ENCODE data around the gene DLEC1. TPM values are rescaled to one million over a fixed set of nuclear protein-coding genes. Genes with fewer than 3 reads are reported as not detected.
A peak's percentile ranks its signal among the peaks of the same experiment; 100 is the strongest.
"Not testable (repeated sequence)": the region's sequence is repeated elsewhere in the genome, so short reads cannot be mapped to it uniquely, and the experiment has no call there.

The DLEC1 gene
- polyA plus RNA-seq, 5 donors = 2.3 to 10.4 (median 7.8) TPM

DNA sequence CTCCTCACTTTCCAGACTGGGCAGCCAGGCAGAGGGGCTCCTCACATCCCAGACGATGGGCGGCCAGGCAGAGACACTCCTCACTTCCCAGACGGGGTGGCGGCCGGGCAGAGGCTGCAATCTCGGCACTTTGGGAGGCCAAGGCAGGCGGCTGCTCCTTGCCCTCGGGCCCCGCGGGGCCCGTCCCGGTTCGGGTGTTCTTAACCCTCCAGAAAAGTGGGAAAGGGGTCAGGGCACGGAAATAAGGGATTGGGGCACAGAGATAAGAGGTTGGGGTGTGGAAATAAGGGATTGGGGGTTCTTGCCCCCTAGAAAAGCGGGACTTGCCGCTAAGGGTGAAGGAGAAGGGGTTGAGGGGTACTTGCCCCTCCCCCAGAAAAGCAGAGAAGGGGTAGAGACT lies 43.3 kb downstream of the DLEC1 start:
- not testable (repeated sequence) for DNase-seq

DNA sequence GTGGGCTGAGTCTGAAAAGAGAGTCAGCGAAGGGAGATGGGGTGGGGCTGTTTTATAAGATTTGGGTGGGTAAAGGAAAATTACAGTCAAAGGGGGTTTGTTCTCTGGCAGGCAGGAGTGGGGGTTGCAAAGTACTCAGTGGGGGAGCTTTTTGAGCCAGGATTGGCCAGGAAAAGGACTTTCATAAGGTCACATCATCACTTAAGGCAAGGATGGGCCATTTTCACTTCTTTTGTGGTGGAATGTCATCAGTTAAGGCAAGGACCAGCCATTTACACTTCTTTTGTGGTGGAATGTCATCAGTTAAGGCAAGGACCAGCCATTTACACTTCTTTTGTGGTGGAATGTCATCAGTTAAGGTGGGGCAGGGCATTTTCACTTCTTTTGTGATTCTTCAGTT lies 44.2 kb downstream of the DLEC1 start:
- not testable (repeated sequence) for DNase-seq

DNA sequence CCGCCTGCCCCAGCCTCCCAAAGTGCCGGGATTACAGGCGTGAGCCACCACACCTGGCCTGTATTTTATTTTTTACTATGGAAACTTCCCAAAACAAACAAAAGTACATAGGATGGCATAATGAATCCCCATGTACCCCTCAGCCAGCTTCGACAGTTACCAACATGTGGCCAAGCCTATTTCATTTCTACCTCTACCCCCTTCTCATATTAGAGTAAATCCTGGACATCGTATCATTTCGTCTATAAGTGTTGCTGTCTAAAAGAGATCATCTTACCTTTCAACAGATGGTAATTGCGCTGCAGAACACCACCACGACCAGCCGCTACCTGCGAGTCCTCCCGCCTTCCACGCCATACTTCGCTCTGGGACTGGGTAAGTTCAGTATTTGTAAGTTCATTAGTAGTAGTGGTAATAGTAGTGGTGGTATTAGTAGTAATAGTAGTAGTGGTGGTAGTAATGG lies 44.9 kb downstream of the DLEC1 start:
- no peak for DNase-seq

DNA sequence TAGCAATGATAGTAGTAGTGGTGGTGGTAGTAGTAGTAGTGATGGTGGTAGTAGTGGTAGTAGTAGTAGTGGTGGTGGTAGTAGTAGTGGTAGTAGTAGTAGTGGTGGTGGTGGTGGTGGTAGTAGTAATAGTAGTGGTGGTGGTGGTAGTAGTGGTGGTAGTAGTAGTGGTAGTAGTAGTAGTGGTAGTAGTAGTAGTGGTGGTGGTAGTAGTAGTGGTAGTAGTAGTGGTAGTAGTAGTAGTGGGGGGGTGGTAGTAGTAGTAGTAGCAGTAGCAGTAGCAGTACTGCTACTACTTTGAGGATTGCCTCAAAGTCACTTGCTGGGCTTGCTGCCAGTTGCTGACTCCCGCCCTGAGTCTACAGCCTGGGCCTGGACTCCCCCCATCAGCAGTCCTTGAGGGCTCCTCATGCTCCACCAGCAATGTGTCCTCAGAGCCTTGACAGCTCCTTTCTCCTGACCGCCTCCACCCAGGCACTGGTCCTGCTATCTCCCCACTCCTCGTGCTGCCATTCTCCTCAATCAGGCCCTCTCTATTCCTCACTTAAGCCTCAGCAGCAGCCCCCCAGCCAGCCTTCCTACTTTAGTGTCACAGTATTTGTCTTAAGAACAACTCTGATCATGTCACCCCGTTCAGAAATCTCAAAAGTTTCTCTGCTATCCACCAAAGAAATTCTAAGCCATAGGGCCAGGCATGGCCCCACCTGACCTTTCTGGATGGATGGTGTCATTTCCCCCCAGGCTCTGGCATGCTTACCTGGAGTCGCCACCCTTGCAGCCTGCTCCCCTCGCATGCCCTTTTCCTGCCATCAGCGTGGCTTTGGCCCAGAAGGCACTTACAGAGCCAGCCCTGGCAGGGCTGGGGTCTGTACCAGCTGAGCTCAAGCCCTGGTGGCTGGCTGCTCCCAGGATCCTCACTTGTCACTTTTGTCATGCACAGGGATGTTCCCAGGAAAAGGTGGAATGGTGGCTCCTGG lies 45.6 kb downstream of the DLEC1 start:
- peak; percentile 23 for DNase-seq

DNA sequence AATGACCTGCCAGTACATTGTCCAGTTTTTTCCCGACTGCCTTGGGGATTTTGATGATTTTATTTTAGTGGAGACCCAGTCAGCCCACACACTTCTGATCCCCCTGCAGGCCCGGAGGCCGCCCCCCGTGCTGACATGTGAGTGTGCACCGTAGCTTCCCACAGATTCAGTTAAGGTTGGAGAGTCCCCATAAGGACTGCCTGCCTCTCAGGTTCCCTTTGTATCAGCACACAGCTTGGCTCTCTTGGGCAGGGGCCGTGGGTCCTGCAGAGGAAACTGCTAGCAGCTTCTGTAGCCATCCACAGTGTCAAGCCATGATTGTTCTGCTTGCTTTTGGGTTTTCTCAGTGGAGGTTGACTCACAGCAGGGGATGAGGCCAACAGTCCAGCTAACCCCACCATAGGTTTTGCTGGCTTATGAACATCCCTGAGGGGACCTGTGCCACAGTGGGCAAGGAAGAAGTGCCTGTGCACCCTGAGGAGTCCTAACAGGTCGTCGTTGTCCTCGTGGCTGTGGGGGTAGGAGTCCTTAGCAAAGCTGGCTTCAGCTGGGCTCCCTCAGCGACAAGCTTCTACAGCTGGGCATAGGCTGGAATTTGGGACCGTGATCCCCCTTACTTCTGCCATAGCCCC lies 46.4 kb downstream of the DLEC1 start:
- DNase-seq = no peak

DNA sequence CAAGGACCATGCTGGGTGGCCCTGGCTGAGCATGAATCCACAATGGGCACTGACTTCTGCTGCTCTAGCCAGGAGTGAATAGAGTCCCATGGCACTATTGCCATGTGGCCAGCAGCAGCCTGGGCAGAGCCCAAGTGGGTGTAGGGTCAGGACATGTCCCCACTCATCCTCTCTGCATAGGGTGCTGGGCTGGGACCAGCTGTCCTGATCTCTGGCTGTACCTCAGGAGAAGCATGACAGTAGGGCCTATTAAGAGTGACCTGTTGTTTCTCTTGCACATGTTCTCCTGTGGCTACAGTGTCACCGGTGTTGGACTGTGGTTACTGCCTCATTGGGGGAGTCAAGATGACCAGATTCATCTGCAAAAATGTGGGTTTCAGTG lies 46.9 kb downstream of the DLEC1 start:
- no peak for DNase-seq

DNA sequence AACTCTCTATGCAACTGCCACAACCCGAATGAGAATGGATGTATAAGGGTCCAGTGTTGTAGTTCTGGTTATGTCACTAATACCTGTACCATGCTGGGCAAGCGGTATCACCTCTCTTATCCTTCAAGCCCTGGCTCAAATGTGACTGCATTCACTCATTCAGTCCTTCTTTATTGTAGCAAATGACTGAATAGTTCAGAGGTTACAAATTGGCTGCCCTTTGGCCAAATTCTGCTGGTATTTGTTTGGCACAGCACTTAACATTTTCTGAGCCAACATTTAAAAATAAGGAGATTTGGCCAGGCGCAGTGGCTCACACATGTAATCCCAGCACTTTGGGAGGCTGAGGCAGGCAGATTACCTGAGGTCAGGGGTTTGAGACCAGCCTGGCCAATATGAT lies 47.5 kb downstream of the DLEC1 start:
- DNase-seq = no peak

DNA sequence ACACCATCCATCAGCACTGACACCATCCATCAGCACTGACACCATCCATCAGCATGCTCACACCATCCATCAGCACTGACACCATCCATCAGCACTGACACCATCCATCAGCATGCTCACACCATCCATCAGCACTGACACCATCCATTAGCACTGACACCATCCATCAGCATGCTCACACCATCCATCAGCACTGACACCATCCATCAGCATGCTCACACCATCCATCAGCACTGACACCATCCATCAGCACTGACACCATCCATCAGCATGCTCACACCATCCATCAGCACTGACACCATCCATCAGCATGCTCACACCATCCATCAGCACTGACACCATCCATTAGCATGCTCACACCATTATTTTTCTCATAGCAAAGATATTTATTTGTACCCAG lies 48.3 kb downstream of the DLEC1 start:
- not testable (repeated sequence) for DNase-seq

DNA sequence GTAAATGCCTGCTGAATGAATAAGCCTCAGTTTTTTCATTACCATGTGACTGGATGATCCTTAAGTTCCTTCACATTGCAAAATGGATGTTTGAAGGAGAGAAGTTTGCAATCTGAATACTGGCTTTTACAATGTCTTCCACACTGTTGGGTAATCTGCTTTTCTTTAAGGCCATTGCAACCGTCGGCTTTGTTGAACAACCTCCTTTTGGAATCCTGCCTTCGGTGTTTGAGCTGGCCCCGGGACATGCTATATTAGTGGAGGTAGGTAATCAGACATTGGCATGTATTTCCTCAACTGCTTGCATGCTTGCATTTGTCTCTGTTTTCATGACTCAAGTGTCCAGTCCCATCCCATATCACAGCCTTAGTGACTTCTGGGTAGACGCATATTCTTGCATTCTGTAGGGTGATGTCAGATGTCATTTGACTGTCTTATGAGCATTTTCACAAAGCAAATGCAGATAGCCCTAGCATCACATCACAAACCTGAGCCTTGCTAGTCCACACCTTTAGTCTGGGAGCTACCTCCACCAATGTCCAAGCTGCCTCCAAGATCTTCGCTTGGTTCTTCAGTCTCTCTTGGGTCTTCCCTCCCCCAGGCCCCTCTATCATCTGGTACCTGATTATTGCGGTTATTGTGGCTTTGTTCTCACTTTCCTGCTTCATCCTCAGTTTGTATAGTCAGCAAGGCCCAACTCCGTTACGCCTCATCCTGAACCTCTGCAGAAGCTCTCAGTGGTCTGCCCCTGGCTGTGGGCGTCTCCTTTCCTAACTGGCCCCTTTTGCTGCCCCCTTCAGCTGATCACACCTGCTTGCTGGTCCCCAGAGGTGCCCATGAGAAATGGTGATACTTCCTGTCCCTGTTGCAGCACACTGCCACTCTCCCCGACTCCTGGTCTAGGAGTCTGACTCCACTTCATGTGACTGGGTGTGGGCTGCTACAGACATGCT lies 49.4 kb downstream of the DLEC1 start:
- DNase-seq = no peak

DNA sequence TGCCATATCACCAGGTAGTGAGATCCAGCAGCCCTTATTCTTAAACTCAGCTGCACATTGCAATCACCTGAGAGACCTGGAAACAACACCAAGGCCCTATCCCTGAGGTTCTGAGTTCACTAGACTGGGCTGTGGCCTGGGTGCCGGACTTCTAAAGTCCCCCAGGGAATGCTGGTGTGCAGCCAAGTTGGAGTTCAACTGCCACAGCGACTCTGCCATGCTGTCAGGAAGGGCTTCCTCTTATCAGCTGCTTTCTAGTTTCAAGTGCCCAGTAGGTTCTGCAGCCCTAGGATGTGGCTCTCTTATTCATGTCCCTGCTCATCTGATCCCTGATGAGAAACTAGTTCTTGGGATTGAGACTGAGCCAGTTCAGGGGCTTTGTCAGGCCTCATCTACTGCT lies 50.2 kb downstream of the DLEC1 start:
- DNase-seq = no peak

DNA sequence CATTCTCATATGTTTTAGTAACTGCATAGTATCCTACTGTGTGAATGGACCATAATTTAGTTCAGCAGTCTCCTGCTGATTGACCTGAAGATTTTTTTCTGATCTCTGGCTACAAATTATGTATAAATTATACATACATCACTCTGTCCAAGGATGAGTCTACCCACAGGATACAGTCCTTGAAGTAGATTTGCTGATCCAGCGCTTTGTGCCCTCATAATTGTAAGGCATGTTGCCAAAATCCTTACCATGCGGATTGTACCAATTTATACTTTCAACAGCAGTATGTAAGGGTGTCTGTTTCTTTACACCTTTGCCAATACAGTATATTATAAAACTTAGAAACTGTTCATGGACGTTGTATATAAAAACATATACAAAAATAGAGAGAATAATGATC lies 51.4 kb downstream of the DLEC1 start:
- DNase-seq = no peak

DNA sequence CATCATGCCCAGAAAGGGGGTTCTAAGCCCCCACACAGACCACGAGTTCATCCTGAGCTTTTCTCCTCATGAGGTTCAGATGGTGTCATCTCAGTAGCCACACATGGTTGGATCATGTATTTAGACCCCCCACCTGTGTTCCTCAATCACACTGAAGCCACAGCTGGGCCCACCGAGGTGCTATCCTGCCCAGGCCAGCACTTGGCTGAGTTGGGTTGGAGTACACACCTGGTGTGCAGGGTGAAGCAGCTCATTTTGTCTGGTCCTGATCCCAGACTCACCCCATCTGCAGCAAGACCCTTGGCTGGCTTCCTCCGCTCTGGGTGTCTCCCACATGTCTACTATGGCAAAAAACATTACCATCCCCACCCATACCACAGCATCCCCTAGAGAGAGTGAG lies 56.0 kb downstream of the DLEC1 start:
- DNase-seq = no peak

DNA sequence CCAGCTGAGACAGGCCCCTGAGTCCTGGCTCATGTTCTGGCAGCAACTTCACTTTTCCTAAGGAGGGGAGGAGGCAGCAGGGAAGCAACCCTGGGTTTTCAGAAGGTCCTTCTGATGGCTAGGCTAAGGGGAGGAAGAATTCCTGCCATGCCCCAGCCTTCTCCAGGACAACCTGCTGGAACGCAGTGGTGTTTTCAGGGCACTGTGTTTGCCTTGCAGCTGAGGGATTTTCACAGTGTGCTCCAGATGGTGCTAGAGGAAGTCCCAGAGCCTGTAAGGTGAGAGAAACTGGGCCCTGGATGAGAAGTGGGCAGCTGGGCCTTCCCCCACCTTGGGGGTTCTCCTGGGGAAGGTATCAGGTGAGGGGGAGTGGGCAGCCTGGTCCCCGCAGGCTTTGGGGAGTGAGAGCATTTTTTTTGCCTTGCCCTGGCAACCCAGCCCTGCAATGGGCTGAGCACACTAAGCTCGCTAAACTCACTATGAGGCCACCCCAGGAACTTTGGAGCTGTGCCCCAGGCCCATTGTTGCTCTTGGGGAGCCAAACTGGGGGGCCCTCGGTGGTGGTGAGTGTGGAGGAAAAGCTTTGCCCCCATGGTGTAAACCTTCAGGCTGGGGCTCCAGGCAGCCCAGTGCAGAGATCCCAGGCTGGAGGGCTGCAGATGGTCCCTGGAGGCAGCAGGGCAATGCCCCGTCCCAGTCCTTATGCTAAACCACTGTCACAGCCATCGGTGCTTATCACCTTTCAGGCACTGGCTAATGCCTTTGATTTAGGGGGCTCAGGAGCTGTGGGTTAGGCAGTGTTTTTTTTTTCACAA lies 56.9 kb downstream of the DLEC1 start:
- DNase-seq = no peak

DNA sequence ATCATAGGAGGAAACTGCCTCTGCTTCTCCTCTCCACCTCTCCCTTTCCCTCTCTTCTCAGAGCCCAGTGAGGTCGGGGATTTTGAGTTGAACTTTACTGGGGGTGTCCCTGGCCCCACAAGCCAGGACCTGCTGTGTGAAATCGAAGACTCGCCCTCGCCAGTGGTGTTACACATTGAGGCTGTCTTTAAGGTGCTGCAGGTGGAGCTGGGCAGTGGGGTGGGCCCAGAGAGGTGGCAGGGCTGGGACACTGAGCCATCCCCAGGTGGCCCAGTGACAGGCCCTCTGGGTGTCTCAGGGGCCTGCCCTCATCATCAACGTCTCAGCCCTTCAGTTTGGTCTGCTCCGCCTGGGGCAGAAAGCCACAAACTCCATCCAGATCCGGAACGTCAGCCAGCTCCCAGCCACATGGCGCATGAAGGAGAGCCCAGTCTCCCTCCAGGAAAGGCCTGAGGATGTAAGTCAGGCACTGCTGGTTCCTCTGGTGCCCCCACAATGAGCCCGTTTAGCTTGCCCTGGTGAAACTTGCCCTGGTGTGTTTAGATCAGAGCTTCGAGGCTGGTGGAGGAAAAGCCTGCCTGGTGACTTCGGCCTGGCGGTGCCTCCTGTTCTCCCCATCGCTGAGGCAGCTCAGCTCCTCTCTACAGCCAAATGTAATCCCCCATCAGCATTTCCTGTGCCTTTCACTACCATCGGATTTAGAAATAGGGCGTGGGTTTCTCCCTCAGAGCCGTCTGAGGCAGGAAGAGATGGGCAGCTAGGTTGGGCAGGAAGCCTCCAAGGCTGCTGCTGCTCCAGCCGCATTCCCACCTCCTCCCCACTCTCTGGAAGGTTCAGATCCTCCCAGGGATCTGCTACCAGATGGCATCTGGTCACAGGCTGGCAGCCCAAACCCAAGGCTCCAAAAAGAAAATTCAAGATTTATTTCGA lies 58.7 kb downstream of the DLEC1 start:
- DNase-seq = no peak

DNA sequence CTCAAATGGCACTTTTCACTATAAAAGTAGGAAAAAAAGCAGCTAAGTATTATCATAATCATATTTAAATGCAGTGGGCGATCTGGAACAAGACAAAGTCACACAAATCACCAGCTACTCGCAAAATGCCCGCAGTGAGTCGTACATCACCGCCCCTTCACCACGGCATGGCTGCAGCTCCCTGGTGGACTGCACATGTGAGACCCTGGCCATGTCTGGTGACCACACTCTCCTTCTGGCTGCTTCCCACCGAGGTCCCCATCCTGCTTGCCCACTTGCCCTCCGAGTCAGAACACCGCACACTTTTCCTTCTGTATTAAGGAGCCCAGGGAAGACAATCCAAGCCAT lies 59.3 kb downstream of the DLEC1 start:
- no peak for DNase-seq

DNA sequence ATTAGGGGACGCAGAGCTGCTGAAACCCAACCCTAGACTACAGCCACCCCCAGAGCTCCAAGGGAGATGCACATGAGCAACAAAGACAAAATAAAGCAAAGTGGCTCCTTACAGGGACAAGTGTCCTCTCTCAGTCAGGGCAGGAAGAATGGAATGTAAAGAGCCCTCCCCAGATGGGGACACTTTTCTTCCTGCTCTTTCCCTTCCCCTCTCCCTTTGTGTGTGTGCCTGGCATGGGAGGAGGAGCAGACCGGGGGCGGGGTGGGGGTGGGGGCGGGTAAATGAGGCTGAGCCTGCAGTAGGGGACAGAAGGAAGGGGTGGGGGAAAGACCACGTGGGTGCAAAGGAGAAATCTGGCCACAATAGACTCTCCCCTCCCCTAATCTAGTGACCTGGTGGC lies 60.5 kb downstream of the DLEC1 start:
- DNase-seq = no peak

DNA sequence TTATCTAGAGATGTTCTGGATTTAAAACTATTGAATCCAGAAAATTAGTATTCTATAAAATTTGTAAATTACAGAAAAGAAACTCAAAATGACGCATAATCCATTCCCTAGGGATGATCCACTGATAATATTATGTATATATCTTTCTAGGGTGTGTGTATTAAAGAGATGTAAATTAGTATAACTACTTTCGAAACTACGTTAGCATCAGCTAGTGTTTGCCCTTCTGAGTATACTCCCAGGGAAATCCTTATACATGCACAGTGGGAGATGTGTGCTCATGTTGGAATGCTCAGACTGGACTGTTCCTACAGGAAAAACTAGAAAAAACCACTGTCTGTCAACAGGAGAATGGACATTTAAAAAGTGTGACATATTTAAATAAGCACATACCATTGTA lies 61.5 kb downstream of the DLEC1 start:
- DNase-seq = no peak

DNA sequence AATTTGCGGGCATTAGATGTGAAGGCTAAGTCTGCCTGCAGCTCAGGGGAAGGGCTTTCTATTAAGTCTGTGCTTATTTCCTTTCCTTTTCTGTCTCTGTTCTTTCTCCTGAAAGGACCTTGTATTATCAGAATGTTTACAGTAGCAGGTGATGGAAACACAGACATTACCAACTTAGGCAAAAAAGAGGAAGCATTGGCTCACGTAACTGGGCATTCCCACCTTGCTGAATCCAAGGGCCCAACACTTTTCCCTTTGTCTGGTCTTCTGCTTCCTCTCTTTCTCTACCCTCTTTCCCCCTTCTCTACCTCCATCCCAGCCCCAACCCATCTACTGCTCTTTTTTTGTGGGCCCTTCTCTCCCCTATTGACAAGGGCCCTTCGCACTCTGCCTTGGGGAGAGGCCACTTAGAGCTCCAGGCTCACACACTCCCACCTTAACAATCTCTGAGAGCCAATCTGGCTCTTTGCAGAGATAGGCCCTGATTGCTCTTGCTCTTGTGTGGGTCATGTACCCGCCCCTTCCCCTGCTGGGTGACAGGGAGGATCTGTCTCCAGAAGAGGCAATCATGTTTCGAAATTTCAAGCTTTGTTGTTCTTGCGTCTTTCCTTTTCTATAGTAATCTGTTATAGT lies 62.9 kb downstream of the DLEC1 start:
- no peak for DNase-seq

DNA sequence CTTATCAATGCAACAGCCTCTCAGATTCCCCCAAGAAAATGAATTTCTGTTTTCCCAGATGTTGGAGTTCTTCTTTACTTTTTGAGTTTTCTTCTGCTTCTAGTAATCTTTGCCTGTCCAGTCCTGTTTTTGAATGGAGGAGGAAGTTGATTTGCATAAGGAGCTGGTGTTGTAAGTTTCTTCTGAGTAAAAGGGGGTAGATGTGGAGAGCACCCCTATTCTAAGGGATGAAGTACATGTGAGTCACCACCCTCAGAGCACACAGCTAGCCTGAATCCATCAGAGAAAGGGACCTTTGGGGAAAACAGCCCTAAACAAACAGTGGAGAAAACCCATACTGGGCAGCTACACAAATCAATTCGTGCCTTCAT lies 63.4 kb downstream of the DLEC1 start:
- DNase-seq = no peak

DNA sequence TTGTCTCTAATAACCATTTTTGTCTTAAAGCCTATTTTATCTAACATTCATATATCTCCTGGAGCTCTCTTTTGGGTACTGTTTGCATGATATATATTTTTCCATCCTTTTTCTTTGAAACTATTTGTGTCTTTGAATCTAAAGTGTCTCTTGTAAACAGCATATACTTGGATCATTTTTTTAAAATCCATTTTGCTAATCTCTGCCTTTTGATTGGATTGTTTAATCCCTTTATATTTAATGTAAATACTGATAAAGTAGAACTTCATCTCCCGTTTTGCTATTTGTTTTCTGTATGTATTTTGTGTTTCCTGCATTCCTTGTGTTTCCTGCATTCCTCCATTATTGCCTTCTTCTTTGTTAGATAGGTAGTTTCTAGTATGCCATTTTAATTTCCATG lies 66.5 kb downstream of the DLEC1 start:
- no peak for DNase-seq

All from right lung (tissue), 5 donors.